CD4-positive, alpha-beta T cell treated with Interleukin-6 for 4 hours (primary cell): ENCODE results near the gene HOXB3.

ENCODE experiments used
- DNase-seq: peaks from one replicate; pipeline ENCODE4 v3.0.0-alpha.2; 2020; ENCODE audit warnings: mixed read lengths

HOXB3 gene

GRCh38 chr17:48567209-48567608 lies 22.8 kb downstream of the HOXB3 start:
- DNase-seq, result no peak

GRCh38 chr17:48566717-48567116 lies 23.3 kb downstream of the HOXB3 start:
- DNase-seq, result no peak

- no peak for DNase-seq
These were observed 23.9 kb downstream of the HOXB3 start for GRCh38 chr17:48565925-48566710.

GRCh38 chr17:48565022-48565554 lies 25.0 kb downstream of the HOXB3 start:
- no peak for DNase-seq

GRCh38 chr17:48564188-48565021 lies 25.6 kb downstream of the HOXB3 start:
- no peak for DNase-seq

GRCh38 chr17:48563867-48564187 lies 26.2 kb downstream of the HOXB3 start:
- DNase-seq, result no peak

GRCh38 chr17:48563385-48563838 lies 26.6 kb downstream of the HOXB3 start:
- no peak for DNase-seq

- DNase-seq, result no peak
These were observed 27.1 kb downstream of the HOXB3 start for GRCh38 chr17:48562934-48563333.

- no peak for DNase-seq
These were observed 27.9 kb downstream of the HOXB3 start for GRCh38 chr17:48561884-48562810.

GRCh38 chr17:48559840-48560817 lies 29.9 kb downstream of the HOXB3 start:
- no peak for DNase-seq

GRCh38 chr17:48559122-48559839 lies 30.8 kb downstream of the HOXB3 start:
- no peak for DNase-seq

GRCh38 chr17:48558831-48559121 lies 31.3 kb downstream of the HOXB3 start:
- DNase-seq, result no peak

- no peak for DNase-seq
These were observed 31.8 kb downstream of the HOXB3 start for GRCh38 chr17:48558057-48558830.

GRCh38 chr17:48556576-48557401 lies 33.3 kb downstream of the HOXB3 start:
- DNase-seq, result no peak

- no peak for DNase-seq
These were observed 33.8 kb downstream of the HOXB3 start for GRCh38 chr17:48556229-48556575.

- peak; percentile 29 for DNase-seq
These were observed 34.5 kb downstream of the HOXB3 start for GRCh38 chr17:48555258-48556228.

- no peak for DNase-seq
These were observed 35.4 kb downstream of the HOXB3 start for GRCh38 chr17:48554412-48555257.
